ENCODE measurements around the gene TTC39A. TPM values are rescaled to one million over a fixed set of nuclear protein-coding genes. Genes with fewer than 3 reads are reported as not detected.

TTC39A gene
- total RNA-seq, 1 experiment from 2014 or later, result 20.3 TPM

- in situ Hi-C loops (cut with HindIII; ENCODE audit: low sequenced_read_pairs), result no loop called here
- no peak for DNase-seq (ENCODE audit: low spot score)
These were observed 83.3 kb downstream of the TTC39A start for GRCh38 chr1:51247022-51247421.

DNA sequence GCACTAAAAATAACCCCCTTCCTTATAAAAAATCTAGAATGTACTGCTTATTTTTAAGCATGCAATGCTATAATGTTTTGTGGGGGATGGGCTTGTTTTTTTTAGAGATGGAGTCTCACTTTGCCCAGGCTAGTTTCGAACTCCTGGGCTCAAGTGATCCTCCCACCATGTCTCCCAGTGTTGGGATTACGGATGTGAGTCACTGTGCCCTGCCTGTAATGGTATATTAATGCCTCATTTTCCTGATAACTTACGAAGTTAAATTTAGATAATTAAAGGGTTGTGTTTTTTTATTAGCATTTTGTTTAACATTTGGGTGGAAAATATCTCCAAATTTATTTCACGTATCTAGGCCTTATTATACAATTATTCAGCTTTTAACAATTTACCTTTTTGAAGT lies 87.8 kb downstream of the TTC39A start:
- no peak for DNase-seq (ENCODE audit: low spot score)
- in situ Hi-C loops (cut with HindIII; ENCODE audit: low sequenced_read_pairs), result no loop called here

DNA sequence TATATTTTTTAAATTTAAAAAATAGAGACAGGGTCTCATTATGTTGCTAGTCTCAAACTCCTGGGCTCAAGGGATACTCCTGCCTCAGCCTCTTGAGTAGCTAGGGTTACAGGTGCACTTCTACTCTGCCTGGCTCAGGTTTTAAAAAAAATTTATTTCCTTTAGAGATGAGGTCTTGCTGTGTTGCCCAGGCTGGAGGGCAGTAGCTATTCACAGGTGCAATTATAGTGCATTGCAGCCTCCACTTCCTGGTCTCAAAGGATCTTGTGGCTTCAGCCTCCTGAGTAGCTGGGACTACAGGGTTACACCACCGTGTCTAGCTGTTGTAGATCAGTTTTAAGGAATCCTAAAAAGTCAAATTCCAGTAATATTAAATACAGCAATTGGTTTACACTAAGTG lies 89.2 kb downstream of the TTC39A start:
- DNase-seq (ENCODE audit: low spot score), result no peak
- in situ Hi-C loops (cut with HindIII; ENCODE audit: low sequenced_read_pairs), result no loop called here

DNA sequence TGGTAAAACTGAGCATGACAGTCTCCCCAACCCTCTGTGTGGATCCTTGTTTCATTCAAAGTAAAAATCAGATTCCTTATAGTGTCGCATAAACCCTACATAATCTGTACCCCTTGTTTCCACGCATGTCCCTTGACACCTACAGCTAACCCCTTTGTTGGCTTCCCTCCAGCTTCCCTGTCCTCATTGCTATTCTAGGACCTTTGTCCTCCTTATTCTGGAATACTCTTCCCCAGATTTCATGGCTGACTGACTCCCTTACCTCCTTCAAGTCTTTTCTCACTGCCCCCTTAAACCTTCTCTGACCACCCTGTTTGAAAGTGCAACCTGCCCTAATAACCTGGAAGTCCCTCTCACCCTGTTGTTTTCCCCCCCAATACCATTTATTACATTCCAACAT lies 90.3 kb downstream of the TTC39A start:
- in situ Hi-C loops (cut with HindIII; ENCODE audit: low sequenced_read_pairs), result no loop called here
- peak; percentile 38 for DNase-seq (ENCODE audit: low spot score)

GRCh38 chr1:51238034-51238403 lies 92.3 kb downstream of the TTC39A start:
- in situ Hi-C loops (cut with HindIII; ENCODE audit: low sequenced_read_pairs), result no loop called here
- DNase-seq (ENCODE audit: low spot score), result peak; percentile 60

- no peak for DNase-seq (ENCODE audit: low spot score)
- in situ Hi-C loops (cut with HindIII; ENCODE audit: low sequenced_read_pairs), result no loop called here
These were observed 92.9 kb downstream of the TTC39A start for GRCh38 chr1:51237351-51238033.

Other genes starting within 250 kb of the TTC39A start
- not detected in 2 replicates for gene C1orf185, start 228.3 kb downstream of the TTC39A start, total RNA-seq (2014; rRNA removed; shearing (Covaris generic))
- gene RNF11, start 94.3 kb downstream of the TTC39A start, total RNA-seq (2014; rRNA removed; shearing (Covaris generic)), result 35.4 and 83.7 TPM in 2 replicates
- 5.4 and 8.9 TPM in 2 replicates for gene EPS15, start 188.7 kb upstream of the TTC39A start, total RNA-seq (2014; rRNA removed; shearing (Covaris generic))

All from G401 (cell line).